Peyer's patch (tissue), 4 donors: ENCODE measurements around the gene PHOSPHO1.
"Not testable (repeated sequence)": the region's sequence is repeated elsewhere in the genome, so short reads cannot be mapped to it uniquely, and the experiment has no call there.

Experiments
- CTCF ChIP-seq, 6 experiments: fragments of 450-650 bp in 4 of 6; fragments of 200-600 bp in 2 of 6; sonication (generic) in 1 of 6; IDR thresholded peaks; one replicate each; pipeline ENCODE4 v1.5.1; 2017 to 2019; ENCODE audit warnings: antibody characterized with exemption in 6 of 6, mild to moderate bottlenecking in 3 of 6, moderate library complexity in 1 of 6
- POLR2A ChIP-seq, 2 donors: fragments of 450-650 bp; IDR thresholded peaks; one replicate each; pipeline ENCODE4 v1.5.1; 2017; ENCODE audit warnings: antibody characterized with exemption in 2 of 2, mild to moderate bottlenecking in 2 of 2, moderate library complexity in 2 of 2

DNA sequence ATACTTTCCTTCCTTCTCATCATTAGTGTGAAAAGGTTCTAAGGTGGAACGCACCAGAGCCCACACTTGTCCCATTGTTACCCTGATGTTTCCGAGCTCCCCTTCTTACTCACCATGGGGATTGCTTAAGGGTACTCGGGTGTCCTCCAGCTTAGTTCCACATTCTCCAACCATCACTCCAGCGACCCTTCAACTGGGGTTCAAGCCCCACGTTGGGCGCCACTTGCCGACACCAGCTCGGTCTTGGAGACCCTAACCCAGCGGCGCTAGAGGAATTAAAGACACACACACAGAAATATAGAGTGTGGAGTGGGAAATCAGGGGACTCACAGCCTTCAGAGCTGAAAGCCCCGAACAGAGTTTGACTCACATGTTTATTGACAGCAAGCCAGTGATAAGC, 54.6 kb downstream of the PHOSPHO1 start:
- TF ChIP-seq POLR2A, CTCF (IDR thresholded peaks at IDR 0.05): not testable (repeated sequence)
